ENCODE results near the gene RNF26.

DNA sequence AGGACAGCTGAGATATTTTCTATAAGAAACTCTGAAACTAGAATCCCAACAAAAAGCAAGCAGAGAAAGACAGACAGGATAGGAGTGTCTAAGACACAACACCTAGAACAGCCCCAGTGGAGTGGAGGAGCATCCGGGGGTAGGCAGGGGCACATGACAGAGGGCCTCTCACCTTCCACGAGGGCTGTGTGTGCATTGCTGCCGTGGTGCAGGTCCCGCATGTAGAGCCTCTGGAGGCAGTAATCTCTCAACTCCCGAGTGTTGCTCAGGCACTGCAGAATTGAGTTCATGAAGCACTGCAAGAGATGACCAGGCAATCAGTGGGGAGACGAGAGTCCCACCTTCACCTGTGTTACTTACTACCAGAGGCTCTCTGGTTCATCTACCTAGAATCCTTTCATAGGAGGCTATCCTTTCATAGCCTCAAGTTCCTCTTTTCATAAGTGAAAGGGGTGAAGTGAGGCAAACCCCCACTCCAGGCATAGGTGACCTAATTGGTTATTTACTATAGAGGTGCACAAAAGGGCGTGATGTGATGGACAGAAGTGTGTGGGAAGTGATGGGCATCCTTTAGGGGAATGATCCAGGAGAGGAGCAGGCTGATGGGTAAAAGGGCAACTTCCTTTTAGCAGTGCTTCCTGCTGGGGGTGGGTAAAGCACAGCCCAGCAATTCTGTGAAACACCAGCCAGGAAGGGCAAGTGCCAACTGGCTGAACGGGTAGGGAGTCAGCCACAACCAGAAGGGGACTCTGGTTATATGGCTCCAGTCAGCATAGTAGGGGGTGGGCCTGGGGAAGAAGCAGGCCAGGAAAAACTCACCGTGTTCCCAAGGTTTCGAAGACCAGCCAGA, 25.3 kb downstream of the RNF26 start:
- TF ChIP-seq, protein P1, sequence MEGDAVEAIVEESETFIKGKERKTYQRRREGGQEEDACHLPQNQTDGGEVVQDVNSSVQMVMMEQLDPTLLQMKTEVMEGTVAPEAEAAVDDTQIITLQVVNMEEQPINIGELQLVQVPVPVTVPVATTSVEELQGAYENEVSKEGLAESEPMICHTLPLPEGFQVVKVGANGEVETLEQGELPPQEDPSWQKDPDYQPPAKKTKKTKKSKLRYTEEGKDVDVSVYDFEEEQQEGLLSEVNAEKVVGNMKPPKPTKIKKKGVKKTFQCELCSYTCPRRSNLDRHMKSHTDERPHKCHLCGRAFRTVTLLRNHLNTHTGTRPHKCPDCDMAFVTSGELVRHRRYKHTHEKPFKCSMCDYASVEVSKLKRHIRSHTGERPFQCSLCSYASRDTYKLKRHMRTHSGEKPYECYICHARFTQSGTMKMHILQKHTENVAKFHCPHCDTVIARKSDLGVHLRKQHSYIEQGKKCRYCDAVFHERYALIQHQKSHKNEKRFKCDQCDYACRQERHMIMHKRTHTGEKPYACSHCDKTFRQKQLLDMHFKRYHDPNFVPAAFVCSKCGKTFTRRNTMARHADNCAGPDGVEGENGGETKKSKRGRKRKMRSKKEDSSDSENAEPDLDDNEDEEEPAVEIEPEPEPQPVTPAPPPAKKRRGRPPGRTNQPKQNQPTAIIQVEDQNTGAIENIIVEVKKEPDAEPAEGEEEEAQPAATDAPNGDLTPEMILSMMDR (IDR thresholded peaks at IDR 0.05): no peak
- no peak for TF ChIP-seq POLR2A (IDR thresholded peaks at IDR 0.05)
